Putamen (tissue), 1 donor: ENCODE measurements around the gene FRMD8.
"Not testable (repeated sequence)": the region's sequence is repeated elsewhere in the genome, so short reads cannot be mapped to it uniquely, and the experiment has no call there.

Experiments
- DNase-seq: peaks from one replicate; pipeline ENCODE4 v3.0.0-alpha.2; 2016; ENCODE audit warnings: low spot score

The FRMD8 gene

GRCh38 chr11:65393513-65394079 lies 7.2 kb downstream of the FRMD8 start:
- no peak for DNase-seq

DNA sequence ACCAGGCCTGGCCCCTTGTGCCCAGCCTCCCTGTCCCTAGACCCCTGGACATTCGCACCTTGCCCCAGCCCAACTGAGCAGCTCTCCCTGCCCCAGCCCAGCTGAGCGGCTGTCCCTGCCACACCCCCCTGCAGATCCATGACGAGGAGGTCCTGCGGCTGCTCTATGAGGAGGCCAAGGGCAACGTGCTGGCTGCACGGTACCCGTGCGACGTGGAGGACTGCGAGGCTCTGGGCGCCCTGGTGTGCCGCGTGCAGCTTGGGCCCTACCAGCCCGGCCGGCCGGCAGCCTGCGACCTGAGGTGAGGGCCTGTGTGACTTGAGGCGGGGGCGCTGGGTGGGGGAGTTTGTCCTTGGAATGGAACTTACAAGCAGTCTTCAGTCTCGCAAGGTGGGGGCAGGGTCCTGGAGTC lies 7.7 kb downstream of the FRMD8 start:
- DNase-seq = no peak

DNA sequence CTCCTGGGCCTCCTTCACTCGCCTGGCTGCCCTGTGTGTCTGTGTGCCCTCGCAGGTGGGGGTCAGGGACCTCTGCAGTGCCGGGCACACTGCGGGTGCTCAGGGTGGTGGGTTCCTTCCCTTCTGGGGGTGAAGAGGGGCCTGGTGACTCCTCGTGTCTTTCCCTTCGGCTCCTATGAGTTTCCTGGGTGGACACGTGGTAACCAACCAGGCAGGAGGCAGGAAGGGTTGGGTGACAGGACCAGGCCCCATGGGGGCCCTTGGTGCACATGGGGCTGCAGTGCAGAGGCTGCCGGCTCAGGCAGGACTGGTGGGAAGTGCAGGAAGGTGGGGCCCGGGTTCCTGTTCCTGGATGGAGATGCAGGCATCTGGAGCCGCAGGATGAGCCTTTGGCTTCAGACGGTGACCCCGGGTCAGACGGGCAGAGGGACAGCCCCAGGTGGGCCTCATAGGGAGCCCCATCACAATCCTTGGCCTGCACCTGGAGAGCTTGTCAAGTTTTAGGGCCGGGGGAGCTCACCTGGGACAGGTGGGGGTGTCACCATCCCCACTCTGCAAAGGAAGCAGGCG lies 9.6 kb downstream of the FRMD8 start:
- no peak for DNase-seq

DNA sequence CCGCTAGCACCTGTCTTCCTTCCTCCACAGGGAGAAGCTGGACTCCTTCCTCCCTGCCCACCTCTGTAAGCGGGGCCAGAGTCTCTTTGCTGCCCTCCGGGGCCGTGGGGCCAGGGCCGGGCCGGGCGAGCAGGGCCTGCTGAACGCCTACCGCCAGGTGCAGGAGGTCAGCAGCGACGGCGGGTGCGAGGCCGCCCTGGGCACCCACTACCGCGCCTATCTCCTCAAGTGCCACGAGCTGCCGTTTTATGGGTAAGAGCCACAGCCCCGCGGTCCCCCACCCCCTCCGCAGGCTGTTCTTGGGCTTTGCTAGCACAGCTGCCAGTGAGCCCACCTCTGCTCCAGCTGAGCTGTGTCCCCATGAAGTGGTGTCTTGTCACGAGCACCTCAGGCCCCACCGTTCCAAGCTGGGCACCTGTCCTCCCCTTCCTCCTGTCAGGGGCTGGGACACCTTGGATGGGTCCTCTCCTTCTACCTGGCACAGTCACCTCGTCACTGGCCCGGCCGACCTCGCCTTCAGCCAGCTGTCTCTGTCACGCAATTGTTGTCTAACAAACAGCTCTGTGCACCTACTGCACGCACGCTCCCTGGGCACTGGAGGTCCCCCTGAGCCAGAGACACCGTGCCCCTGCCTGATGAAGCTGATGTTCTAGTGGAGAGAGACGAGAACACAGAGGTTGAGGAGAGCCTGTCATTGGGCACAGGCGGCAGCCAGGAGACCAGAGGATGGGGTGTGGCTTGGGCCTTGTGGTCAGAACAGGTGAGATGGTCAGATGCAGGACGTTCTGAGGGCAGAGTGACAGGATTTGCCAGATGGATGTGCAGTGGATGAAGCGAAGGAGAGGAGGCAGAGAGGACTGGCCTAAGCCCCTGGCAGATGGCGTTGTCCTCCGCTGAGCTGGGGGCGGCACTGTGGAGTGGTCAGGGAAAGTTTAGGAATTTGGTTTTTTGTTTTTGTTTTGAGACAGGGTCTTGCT lies 10.6 kb downstream of the FRMD8 start:
- DNase-seq = no peak

- DNase-seq = no peak
These were observed 12.0 kb downstream of the FRMD8 start for GRCh38 chr11:65398362-65398910.

- no peak for DNase-seq
These were observed 12.8 kb downstream of the FRMD8 start for GRCh38 chr11:65399249-65399648.

- no peak for DNase-seq
These were observed 13.4 kb downstream of the FRMD8 start for GRCh38 chr11:65399845-65400244.

GRCh38 chr11:65400307-65401072 lies 14.1 kb downstream of the FRMD8 start:
- DNase-seq = no peak

GRCh38 chr11:65401073-65401802 lies 14.8 kb downstream of the FRMD8 start:
- no peak for DNase-seq

GRCh38 chr11:65401803-65402248 lies 15.4 kb downstream of the FRMD8 start:
- DNase-seq = no peak

DNA sequence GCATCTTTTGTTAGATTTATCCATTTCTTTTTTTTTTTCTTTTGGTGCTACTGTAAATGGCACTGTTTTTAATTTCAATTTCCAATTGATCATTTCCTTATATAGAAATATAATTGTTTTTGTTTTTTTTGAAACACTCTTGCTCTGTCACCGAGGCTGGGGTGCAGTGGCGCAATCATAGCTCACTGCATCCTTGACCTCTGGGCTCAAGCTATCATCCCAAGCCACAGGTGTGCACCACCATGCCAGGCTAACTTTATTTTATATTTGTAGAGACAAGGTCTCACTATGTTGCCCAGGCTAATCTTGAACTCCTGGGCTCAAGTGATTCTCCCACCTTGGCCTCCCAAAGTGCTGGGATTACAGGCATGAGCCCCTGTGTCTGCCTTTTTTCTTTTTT lies 16.4 kb downstream of the FRMD8 start:
- no peak for DNase-seq

DNA sequence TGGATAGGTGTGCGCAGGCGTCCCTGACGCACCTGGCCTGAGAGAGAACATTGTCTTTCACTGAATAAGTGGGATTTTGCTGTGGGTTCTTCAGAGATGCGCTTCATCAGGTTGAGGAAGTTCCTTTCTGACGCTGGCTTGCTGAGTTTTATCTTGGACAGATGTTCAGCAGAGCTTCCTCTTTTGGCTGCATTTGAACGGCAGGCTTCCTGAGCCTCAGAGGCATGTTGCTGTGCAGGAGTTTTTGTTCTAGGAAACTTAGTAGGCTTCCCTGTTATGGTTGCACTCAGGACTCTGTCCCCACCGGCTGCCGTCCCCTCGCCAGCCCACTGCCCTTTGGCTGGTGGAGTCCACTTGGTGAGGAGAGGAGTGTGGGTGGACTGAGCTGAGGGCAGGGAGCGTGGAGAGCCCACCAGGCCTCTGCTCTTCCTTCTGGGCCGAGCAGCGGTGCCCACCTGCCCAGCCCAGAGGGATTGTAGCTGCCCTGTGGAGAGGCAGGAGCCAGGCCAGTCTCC lies 17.2 kb downstream of the FRMD8 start:
- DNase-seq = no peak

DNA sequence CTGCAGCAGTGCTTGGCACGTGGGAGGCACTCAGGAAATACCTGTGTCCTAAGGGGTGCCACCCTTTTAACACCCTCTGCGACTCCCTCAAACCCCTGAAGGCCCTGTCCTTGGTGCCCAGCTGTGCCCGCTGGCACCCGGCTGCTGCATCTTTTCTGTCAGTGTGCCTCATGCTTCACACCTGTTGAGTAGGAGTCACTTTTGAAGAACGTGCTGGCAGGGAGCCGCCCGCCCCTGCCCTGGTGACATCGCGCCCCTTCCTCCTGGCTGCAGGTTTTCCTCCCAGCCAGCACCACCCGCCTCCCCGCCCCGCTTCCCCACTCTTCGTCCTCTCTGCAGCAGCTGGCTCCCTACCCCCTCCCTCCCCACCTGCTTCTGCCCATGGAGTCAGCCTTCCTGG lies 17.8 kb downstream of the FRMD8 start:
- no peak for DNase-seq

DNA sequence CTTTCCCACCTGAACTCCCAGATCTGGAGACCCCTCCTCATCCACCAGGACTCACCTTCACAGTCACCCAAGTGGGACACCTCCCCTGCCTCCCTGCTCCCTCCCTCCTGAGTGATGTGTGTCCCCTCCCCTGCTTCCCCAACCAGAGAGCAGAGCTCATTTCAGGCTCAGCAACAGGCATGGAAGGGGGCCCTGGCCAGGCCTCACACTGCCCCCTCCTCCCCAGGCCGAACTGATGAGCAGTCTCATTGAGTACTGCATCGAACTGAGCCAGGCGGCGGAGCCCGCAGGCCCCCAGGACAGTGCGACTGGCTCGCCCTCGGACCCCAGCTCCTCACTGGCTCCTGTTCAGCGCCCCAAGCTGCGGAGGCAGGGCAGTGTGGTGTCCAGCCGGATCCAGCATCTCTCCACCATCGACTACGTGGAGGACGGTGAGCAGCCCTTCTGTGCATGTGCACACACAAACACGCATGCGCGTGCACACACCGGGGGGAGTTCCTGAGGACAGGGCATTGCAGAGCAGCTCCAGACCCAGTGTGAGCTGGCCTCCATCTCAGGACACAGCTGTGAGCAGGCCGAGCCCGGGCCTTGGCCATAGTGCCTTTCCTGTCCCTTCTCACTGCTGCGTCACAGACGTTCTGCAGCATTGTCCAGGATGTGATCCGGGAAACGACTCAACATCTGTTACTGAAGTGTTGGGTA lies 18.4 kb downstream of the FRMD8 start:
- DNase-seq = no peak

DNA sequence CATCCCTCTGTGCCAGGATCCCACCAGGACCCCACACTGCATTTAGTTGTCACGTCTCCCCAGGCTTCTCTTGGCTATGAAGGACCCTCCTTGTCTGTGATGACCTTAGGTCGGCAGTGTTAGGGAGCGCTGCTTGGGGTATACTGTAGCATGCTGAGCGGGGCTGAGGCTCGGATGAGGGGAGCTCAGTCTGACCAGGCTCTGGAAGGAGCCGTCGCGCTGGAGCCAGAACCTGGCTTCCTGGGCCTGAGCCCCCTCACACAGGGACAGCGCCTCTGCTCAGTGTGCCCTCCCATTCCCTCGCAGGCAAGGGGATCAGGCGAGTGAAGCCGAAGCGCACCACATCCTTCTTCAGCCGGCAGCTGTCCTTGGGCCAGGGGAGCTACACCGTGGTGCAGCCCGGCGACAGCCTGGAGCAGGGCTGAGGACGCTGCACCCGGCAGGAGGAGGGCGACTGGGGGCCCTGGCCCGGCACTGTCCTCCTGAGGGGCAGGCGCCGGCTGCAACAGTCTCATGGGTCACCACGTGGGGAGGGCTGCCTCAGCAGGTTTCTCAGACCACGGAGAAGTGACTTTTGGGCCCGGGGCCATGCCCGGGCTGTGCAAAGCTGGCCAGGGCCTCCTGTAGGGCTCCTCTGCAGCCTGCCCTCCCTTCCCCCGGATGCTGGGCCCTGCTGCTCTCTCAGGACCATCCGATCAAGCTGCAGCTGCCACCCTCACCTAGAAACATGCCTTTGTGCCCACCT lies 24.7 kb downstream of the FRMD8 start:
- no peak for DNase-seq

GRCh38 chr11:65411681-65412070 lies 25.2 kb downstream of the FRMD8 start:
- DNase-seq = no peak

GRCh38 chr11:65412271-65413076 lies 26.0 kb downstream of the FRMD8 start:
- DNase-seq = no peak

DNA sequence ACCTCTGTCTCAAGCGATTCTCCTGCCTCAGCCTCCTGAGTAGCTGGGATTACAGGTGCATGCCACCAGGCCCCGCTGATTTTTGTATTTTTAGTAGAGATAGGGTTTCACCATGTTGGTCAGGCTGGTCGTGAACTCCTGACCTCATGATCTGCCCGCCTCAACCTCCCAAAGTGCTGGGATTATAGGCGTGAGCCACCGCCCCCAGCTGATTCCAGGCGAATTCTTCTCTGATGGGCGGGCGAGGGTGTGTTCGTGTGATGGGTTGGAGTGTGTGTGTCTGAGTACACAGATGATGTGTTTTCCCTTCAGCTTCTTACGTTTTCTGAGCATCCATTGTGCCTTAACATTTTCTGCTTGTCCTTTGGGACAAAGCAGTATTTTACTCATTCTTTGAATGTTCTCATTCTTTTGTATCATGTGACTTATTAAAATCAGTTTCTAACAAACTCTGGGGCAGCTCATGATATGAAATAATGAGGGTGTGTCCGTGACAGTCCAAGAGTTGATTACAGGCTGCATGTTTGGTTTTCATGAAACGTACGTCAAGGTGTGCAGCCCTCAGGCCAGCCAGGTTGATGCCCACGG lies 26.7 kb downstream of the FRMD8 start:
- not testable (repeated sequence) for DNase-seq
